HCT116 (cell line): ENCODE measurements around the gene NARS2. TPM values are rescaled to one million over a fixed set of nuclear protein-coding genes. Genes with fewer than 3 reads are reported as not detected.

ENCODE experiments used
- ATAC-seq: fragments of 200-7000 bp; cut with Tn5 transposase; 2 replicates; pipeline ENCODE4 v1.9.1; 2020; ENCODE audit warnings: mild to moderate bottlenecking, moderate library complexity
- BruUV-seq: library from RNA; stranded (reverse); fragments of 400-500 nt; replicated peaks from 2 replicates; lab custom pipeline; 2021; lab: Mats Ljungman, UMichigan
- CTCF ChIA-PET: fragments of 300-600 bp; sonication (Branson Sonifier 250); formaldehyde crosslinking; loops from one replicate; lab custom pipeline; 2021; ENCODE audit warnings: antibody characterized with exemption; lab: Charles Lee
- POLR2A ChIA-PET: fragments of 300-600, 350-600 bp; sonication (Branson Sonifier 250); formaldehyde crosslinking; loops from one replicate; lab custom pipeline; 2021; ENCODE audit warnings: antibody characterized with exemption; lab: Charles Lee
- RAD21 ChIA-PET, 2 experiments: fragments of 300-600 bp; sonication (Branson Sonifier 250); formaldehyde crosslinking; loops; one replicate each; lab custom pipeline; 2023; ENCODE audit warnings: low total read pairs in 2 of 2; ENCODE audit not compliant: uncharacterized antibody in 2 of 2, unreplicated experiment in 2 of 2, low non-redundant PET in 1 of 2; lab: Charles Lee
- DNase-seq: peaks from one replicate; pipeline ENCODE4 v3.0.0-alpha.2; 2010; ENCODE audit warnings: low read depth, low spot score
- H2AFZ ChIP-seq: fragments of 200-600 bp; shearing (Covaris generic), sonication (generic); 2 replicates; pipeline ENCODE4 v1.6.1; 2017; ENCODE audit warnings: low read depth, mixed run types, mixed read lengths, antibody characterized with exemption, low read length; ENCODE audit not compliant: poor library complexity, severe bottlenecking
- H3K27ac ChIP-seq: 2 replicates; pipeline ENCODE4 v1.5.1; 2012; ENCODE audit warnings: low read depth, low read length
- H3K27me3 ChIP-seq: fragments of 200-600 bp; sonication (generic); 2 replicates; pipeline ENCODE4 v1.6.1; 2016; ENCODE audit warnings: mixed run types, low read length, mixed read lengths; ENCODE audit not compliant: insufficient read depth
- H3K36me3 ChIP-seq, 2 experiments: fragments of 200-500 bp in 1 of 2; fragments of 200-600 bp in 1 of 2; sonication (Bioruptor generic) in 1 of 2; sonication (generic) in 1 of 2; 2 replicates each; pipeline versions ENCODE4 v1.5.1 to v1.6.1; 2014 to 2016; ENCODE audit warnings: low read length in 2 of 2, inconsistent platforms in 1 of 2, mixed read lengths in 1 of 2, mixed run types in 1 of 2; ENCODE audit not compliant: insufficient read depth in 2 of 2, control insufficient read depth in 1 of 2
- H3K4me1 ChIP-seq, 2 experiments: fragments of 200-600 bp in 1 of 2; sonication (generic) in 1 of 2; 2 replicates each; pipeline versions ENCODE4 v1.5.1 to v1.6.1; 2012 to 2017; ENCODE audit warnings: low read length in 2 of 2, inconsistent platforms in 1 of 2, mild to moderate bottlenecking in 1 of 2, mixed read lengths in 1 of 2, mixed run types in 1 of 2, moderate library complexity in 1 of 2; ENCODE audit not compliant: insufficient read depth in 2 of 2, control insufficient read depth in 1 of 2
- H3K4me2 ChIP-seq: fragments of 200-600 bp; sonication (generic); 2 replicates; pipeline ENCODE4 v1.6.1; 2017; ENCODE audit warnings: mixed run types, low read length, mixed read lengths
- H3K4me3 ChIP-seq, 2 experiments: fragments of 200-600 bp in 1 of 2; sonication (generic) in 1 of 2; replicated peaks in 1 of 2; 2 replicates each; pipeline ENCODE4 v1.5.1; 2011 to 2016; ENCODE audit warnings: low read length in 2 of 2, control low read depth in 1 of 2, low read depth in 1 of 2, mild to moderate bottlenecking in 1 of 2, mixed read lengths in 1 of 2, mixed run types in 1 of 2
- H3K79me2 ChIP-seq: fragments of 200-600 bp; sonication (generic); 2 replicates; pipeline ENCODE4 v1.6.1; 2017; ENCODE audit warnings: mild to moderate bottlenecking, mixed run types, low read length, moderate library complexity, mixed read lengths; ENCODE audit not compliant: insufficient read depth
- H3K9ac ChIP-seq: fragments of 200-600 bp; sonication (generic); 2 replicates; pipeline ENCODE4 v1.6.1; 2016; ENCODE audit warnings: low read length, mixed read lengths
- H3K9me2 ChIP-seq: fragments of 200-600 bp; sonication (generic), shearing (Covaris generic); 2 replicates; pipeline ENCODE4 v1.6.1; 2017; ENCODE audit warnings: mixed run types, mild to moderate bottlenecking, moderate library complexity; ENCODE audit not compliant: insufficient read depth
- H3K9me3 ChIP-seq, 2 experiments: fragments of 200-500 bp in 1 of 2; fragments of 200-600 bp in 1 of 2; sonication (Bioruptor generic) in 1 of 2; sonication (generic) in 1 of 2; 2 replicates each; pipeline ENCODE4 v1.6.1; 2014 to 2017; ENCODE audit warnings: low read length in 2 of 2, mixed read lengths in 2 of 2, inconsistent platforms in 1 of 2, low read depth in 1 of 2, mild to moderate bottlenecking in 1 of 2, mixed run types in 1 of 2, moderate library complexity in 1 of 2; ENCODE audit not compliant: control insufficient read depth in 1 of 2, insufficient read depth in 1 of 2
- H4K20me1 ChIP-seq: fragments of 200-600 bp; sonication (generic), shearing (Covaris generic); 2 replicates; pipeline ENCODE4 v1.6.1; 2017; ENCODE audit warnings: mixed run types, mild to moderate bottlenecking, moderate library complexity; ENCODE audit not compliant: insufficient read depth
- ATF3 ChIP-seq: IDR thresholded peaks from 2 replicates; pipeline ENCODE4 v1.6.1; 2012
- CEBPB ChIP-seq: IDR thresholded peaks from 2 replicates; pipeline ENCODE4 v1.6.1; 2012; ENCODE audit warnings: low read depth
- EGR1 ChIP-seq: IDR thresholded peaks from 2 replicates; pipeline ENCODE4 v1.6.1; 2012; ENCODE audit warnings: low read depth
- ELF1 ChIP-seq: IDR thresholded peaks from 2 replicates; pipeline ENCODE4 v1.6.1; 2012; ENCODE audit warnings: low read depth, borderline replicate concordance
- EZH2 ChIP-seq: fragments of 200-600 bp; sonication (generic); IDR thresholded peaks from 2 replicates; pipeline ENCODE4 v1.6.1; 2017; ENCODE audit warnings: antibody characterized with exemption, mixed run types
- EZH2phosphoT487 ChIP-seq: fragments of 200-600 bp; IDR thresholded peaks from 2 replicates; pipeline ENCODE4 v1.6.1; 2018; ENCODE audit warnings: antibody characterized with exemption, borderline replicate concordance
- FOSL1 ChIP-seq: IDR thresholded peaks from 2 replicates; pipeline ENCODE4 v1.6.1; 2012; ENCODE audit warnings: low read depth
- JUND ChIP-seq: IDR thresholded peaks from 2 replicates; pipeline ENCODE4 v1.6.1; 2012
- POLR2A ChIP-seq: IDR thresholded peaks from 2 replicates; pipeline ENCODE4 v1.7.0; 2011; ENCODE audit warnings: borderline replicate concordance; ENCODE audit not compliant: insufficient read depth, insufficient read length; ENCODE audit errors: extremely low read depth
- RAD21 ChIP-seq: IDR thresholded peaks from 2 replicates; pipeline ENCODE4 v1.6.1; 2012; ENCODE audit warnings: low read depth, mild to moderate bottlenecking
- REST ChIP-seq: IDR thresholded peaks from 2 replicates; pipeline ENCODE4 v1.6.1; 2012; ENCODE audit warnings: low read depth
- SIN3A ChIP-seq: IDR thresholded peaks from 2 replicates; pipeline ENCODE4 v1.6.1; 2012; ENCODE audit warnings: low read depth
- SP1 ChIP-seq: IDR thresholded peaks from 2 replicates; pipeline ENCODE4 v1.6.1; 2012; ENCODE audit warnings: low read depth
- TCF7L2 ChIP-seq: IDR thresholded peaks from 2 replicates; pipeline ENCODE4 v1.7.0; 2011; ENCODE audit warnings: borderline replicate concordance, inconsistent platforms; ENCODE audit not compliant: insufficient read depth, insufficient read length; ENCODE audit errors: extremely low read depth
- YY1 ChIP-seq: IDR thresholded peaks from 2 replicates; pipeline ENCODE4 v1.6.1; 2011; ENCODE audit warnings: low read length, low read depth, moderate library complexity, mild to moderate bottlenecking; ENCODE audit not compliant: insufficient replicate concordance; ENCODE audit errors: extremely low read depth
- ZFX ChIP-seq: fragments of 450-650 bp; IDR thresholded peaks from 2 replicates; pipeline ENCODE4 v1.6.1; 2017
- ZNF274 ChIP-seq: fragments of 200-500 bp; sonication (Bioruptor generic); IDR thresholded peaks from 2 replicates; pipeline ENCODE4 v1.6.1; 2014; ENCODE audit warnings: mild to moderate bottlenecking, low read depth, low read length, inconsistent platforms
- intact Hi-C: fragments of 100-400 bp; cut with micrococcal nuclease; formaldehyde crosslinking; loops from 2 replicates; pipeline ENCODE4 v1.10.0; 2022
- total RNA-seq: library from RNA; stranded (reverse); gene quantifications from one replicate; pipeline ENCODE4 v1.2.1, GENCODE V29; 2021; ENCODE audit not compliant: unreplicated experiment

NARS2 gene
- total RNA-seq, 1 experiment from 2014 or later = 26.0 TPM

GRCh38 chr11:78467931-78468330, 106.7 kb downstream of the NARS2 start:
- intact Hi-C loops = no loop called here
- DNase-seq = no peak
- CTCF ChIA-PET = interaction anchor here (0.7 kb wide), 1 partner anchor 34 kb away, joined by 4 read pairs; no protein-coding TSS in a partner anchor

GRCh38 chr11:78467370-78467769, 107.3 kb downstream of the NARS2 start:
- no peaks in the 10 kb centered on the region for H3K79me2 ChIP-seq
- H3K4me2 ChIP-seq = no peak overlapping the region
- H3K9me2 ChIP-seq = no peaks in the 10 kb centered on the region
- no peaks in the 10 kb centered on the region for H3K4me1 ChIP-seq
- H3K27ac ChIP-seq = no peak overlapping the region
- RAD21 ChIA-PET = no interaction called here
- BruUV-seq = no TSS peak
- POLR2A ChIA-PET = no interaction called here
- H2AFZ ChIP-seq = no peak overlapping the region
- CTCF ChIA-PET = no interaction called here
- H4K20me1 ChIP-seq = no peaks in the 10 kb centered on the region
- no peak overlapping the region for H3K4me3 ChIP-seq
- H3K27me3 ChIP-seq = no peaks in the 10 kb centered on the region
- peaks cover 0 to 3% of the 10 kb centered on the region in 2 experiments; a peak in 1 of 4 replicates for H3K36me3 ChIP-seq
- H3K9ac ChIP-seq = no peak overlapping the region
- intact Hi-C loops = no loop called here
- TF ChIP-seq RAD21 (no peak), ELF1 (no peak), REST (no peak), CEBPB (no peak), FOSL1 (no peak), POLR2A (no peak)
- DNase-seq (no peak), ATAC-seq (no peak)
- no peaks in the 10 kb centered on the region for H3K9me3 ChIP-seq

More at GRCh38 chr11:78467931-78468330, 106.7 kb downstream of the NARS2 start:
- Histone ChIP-seq H3K4me1 (no peaks in the 10 kb centered on the region), H3K36me3 (peaks cover 0 to 3% of the 10 kb centered on the region in 2 experiments; a peak in 1 of 4 replicates), H3K9me2 (no peaks in the 10 kb centered on the region), H3K4me3 (no peak overlapping the region), H4K20me1 (no peaks in the 10 kb centered on the region), H3K9me3 (no peaks in the 10 kb centered on the region), H3K27ac (no peak overlapping the region), H3K27me3 (no peaks in the 10 kb centered on the region), H3K9ac (no peak overlapping the region), H3K79me2 (no peaks in the 10 kb centered on the region), H2AFZ (no peak overlapping the region), H3K4me2 (no peak overlapping the region)
- ChIA-PET RAD21 (no interaction called here), POLR2A (no interaction called here)
- ATAC-seq = no peak
- no peak for TF ChIP-seq ATF3
- TF ChIP-seq EGR1 = no peak
- no peak for TF ChIP-seq SP1
- no peak for TF ChIP-seq ZFX
- TF ChIP-seq ZNF274 = no peak
- no peak for TF ChIP-seq EZH2phosphoT487
- TF ChIP-seq CEBPB = no peak
- no peak for TF ChIP-seq TCF7L2
- TF ChIP-seq JUND = no peak
- TF ChIP-seq FOSL1 = no peak
- no peak for TF ChIP-seq SIN3A
- no peak for TF ChIP-seq YY1
- TF ChIP-seq EZH2 = no peak
- no TSS peak for BruUV-seq
